COLO829 (cell line): ENCODE measurements around the gene RHD.
"Not testable (repeated sequence)": the region's sequence is repeated elsewhere in the genome, so short reads cannot be mapped to it uniquely, and the experiment has no call there.

Experiments used
- DNase-seq: peaks from one replicate; pipeline ENCODE4 v3.0.0; 2012; ENCODE audit warnings: low spot score

Gene RHD

DNA sequence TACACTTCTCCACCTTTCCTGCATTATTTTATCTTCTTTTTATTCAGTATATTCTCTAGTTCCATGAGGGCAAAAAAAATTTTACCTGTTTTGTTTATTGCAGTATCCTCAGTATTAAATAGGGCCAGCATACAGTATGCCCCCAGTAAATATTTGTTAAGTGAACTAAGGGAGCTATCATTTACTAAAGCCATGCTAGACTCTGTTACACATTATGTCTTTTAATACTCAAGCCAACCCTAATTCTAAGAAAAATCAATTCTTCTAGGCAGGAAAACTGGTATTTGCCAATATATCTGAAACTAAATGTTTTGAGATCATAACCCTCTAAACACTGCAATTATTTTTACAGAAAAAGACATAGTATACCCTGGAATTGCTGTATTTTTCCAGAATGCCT, 84.1 kb downstream of the RHD start:
- DNase-seq = no peak

DNA sequence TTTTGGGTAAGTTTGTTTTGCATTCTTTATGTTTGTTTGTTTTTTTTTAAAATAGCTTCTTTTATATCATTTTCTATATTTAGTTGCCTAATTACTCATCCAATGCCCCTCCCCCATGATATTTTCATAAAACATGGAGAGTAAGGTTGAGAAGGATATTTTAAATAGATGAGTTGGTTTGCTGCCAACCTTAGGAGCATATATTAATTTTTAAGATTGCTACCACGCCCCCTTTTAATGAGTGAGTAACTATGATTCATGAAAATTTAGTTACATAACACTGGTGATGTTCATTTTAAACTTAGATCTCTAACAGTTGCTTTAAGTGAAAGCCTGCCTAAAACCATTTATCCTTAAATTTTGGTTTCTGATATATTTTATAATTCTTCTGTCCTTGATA, 84.5 kb downstream of the RHD start:
- no peak for DNase-seq

DNA sequence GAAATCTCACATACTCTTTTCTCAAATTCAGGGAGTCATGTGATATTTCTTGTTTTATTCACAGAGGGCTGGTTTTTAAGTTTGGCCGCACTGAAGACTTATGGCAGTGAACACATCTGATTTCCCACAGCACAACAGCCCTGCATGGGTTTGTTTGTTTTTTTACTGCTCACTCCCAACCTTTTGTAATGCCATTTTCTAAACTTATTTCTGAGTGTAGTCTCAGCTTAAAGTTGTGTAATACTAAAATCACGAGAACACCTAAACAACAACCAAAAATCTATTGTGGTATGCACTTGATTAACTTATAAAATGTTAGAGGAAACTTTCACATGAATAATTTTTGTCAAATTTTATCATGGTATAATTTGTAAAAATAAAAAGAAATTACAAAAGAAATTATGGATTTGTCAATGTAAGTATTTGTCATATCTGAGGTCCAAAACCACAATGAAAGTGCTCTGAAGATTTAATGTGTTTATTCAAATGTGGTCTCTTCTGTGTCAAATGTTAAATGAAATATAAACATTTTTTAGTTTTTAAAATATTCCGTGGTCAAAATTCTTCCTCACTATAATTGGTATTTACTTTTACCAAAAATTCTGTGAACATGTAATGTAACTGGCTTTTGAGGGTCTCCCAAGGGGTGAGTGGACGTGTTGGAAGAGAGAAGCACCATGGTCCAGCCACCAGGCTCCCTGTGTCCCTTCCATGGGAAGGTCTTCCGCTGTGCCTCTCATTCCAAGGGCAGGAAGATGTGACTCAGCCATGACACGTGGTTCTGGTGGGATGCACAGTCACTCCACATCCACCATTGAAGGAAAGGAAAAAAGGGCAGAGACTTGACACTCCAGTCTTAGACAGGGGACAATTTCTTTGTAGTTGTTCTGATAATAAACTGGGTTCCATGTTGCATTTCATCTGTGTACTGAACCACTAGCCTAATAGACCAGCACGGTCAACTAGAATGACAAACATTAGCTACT, 88.6 kb downstream of the RHD start:
- DNase-seq = no peak

DNA sequence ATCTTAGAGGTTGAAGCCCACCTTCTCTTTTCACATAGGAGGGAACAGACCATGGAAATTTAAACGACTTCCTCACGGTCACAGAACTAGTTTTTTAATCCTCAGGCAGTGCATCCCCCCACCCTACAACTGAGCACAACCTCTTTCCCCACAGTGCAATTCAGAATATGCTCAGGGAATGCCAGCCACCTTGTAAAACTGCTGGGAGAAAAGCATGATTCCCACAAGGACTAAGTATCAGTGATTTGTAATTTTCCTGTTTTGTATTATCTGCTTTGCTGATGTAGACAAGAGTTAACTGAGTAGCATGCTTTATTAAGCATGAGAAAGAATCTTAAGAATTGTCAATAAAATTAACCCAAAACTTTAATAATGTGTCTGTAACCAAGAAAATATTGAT, 89.6 kb downstream of the RHD start:
- no peak for DNase-seq

DNA sequence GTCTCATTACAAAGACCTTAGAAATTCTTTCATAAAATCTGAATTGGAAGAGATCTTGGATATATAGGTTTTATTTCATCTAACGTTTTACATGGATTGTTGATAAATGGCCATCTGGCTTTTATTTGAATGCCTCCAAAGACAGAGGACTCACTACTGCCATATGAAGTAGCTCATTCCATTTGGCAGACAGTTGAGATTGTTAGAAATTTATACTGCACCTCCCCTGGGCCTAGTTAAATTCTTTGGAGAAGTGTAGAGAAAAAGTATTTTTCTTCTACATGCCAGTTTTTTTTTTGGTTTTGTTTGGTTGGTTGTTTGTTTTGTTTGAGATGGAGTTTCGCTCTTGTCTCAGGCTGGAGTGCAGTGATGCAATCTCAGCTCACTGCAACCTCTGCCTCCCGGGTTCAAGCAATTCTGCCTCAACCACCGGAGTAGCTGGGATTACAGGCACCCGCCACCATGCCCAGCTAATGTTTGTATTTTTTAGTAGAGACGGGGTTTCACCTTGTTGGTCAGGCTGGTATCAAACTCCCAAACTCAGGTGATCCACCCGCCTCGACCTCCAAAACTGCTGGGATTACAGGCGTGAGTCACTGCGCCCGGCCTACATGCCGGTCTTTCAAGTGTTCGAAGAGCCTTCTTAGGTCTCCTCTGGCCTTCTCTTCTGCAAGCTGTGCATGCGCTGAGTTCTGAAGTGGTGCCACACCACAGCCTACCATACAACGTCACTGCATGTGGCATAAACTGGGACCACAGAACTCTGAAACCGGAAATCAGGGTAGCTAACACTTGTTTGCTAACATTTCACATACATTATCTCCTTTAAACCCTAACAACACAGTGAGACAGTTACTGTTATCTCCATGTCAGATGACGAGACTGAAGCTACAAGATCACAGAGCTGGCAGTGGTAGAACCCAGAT, 90.6 kb downstream of the RHD start:
- DNase-seq = not testable (repeated sequence)

DNA sequence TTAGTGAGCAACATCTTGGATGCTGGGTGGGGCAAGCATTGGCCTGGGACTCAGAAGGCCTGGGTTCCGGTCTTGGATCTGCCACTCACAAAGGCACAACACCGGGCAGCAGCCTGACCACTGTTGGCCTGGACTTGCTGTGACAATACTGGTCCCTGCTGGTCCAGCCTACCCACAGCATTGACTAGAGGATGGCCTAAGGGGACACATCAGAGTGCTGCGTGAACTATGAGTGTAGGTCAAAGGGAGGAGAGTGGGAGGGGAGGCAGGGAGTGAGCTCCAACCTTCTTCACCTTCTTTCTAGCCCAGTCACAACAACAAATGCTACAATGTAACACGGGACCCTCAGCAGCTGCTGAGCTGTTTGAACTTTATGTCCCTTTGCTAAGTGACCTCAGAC, 96.9 kb downstream of the RHD start:
- no peak for DNase-seq

DNA sequence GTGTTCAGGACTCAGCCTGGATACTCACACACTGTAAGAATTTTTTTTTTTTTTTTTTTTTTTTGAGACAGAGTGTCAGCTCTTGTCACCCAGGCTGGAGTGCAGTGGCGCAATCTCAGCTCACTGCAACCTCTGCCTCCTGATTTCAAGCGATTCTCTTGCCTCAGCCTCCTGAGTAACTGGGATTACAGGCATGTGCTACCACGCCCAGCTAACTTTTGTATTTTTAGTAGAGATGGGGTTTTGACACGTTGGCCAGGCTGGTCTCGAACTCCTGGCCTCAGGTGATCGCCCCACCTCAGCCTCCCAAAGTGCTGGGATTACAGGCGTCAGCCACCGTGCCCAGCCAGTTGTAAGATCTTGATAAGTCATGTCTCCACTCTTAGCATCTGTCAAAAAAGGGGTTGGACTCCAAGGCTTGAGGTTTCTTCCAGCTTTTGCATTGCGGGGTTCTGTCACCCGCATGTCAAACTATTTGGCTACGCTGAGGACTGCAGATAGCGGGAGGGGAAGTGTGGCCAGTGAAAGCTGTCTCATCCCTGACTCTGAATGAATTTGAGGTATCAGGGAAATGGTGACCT, 97.5 kb downstream of the RHD start:
- not testable (repeated sequence) for DNase-seq

DNA sequence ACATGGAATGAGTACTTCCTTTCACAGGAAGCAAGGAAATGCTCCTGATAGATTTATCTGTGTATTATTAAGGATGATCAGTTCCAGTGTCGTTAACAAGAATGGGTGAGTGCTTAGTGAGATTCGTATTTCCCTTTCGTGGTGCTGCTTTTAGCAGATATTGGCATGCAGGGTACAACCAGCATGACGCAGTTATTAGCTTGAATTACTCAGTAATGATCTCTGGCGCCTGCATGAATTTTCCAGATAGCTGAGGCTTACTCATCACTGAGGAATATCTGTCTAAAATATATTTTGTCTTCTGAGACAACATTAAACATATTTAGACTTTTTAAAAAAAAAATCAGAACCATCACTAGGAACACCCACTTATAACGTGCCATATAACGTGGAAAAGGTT, 99.4 kb downstream of the RHD start:
- not testable (repeated sequence) for DNase-seq

DNA sequence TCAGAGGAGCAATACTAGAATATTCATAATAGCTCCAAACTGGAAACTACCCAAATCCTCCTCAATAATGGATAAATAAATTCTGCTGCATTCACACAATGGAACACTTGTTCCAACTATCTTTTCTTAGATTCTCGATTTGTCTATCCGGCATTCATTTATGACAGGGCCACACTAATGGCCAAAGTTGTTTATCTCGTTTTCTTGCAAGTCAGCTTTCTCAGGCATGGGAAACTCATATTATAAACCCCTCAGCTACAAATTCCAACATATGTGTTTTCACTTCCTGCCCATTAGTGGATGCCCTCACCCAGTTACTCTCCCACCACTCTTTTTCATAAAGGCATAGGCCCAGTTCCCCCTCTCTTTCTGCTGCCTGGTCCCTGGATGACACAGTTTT, 106.1 kb downstream of the RHD start:
- DNase-seq = not testable (repeated sequence)
